Astrocyte (in vitro differentiated cells and primary cell): ENCODE data around the gene CHURC1. TPM values are rescaled to one million over a fixed set of nuclear protein-coding genes. Genes with fewer than 3 reads are reported as not detected.
A peak's percentile ranks its signal among the peaks of the same experiment; 100 is the strongest.

Source experiments
- DNase-seq: peaks from one replicate; pipeline ENCODE4 v3.0.0-alpha.2; 2010; ENCODE audit warnings: low read depth
- FAIRE-seq: peaks from 2 replicates; lab custom pipeline; 2011; peaks lifted over from hg19 to GRCh38; lab: Jason Lieb, UNC
- H2AFZ ChIP-seq: 2 replicates; pipeline ENCODE4 v1.6.0; 2012; ENCODE audit warnings: low read depth, low read length, inconsistent platforms
- H3K27ac ChIP-seq: 2 replicates; pipeline ENCODE4 v1.5.1; 2011; ENCODE audit warnings: low read depth, low read length, inconsistent platforms
- H3K27me3 ChIP-seq: 2 replicates; pipeline ENCODE4 v1.6.0; 2011; ENCODE audit warnings: low read length, inconsistent platforms; ENCODE audit not compliant: insufficient read depth
- H3K36me3 ChIP-seq: 2 replicates; pipeline ENCODE4 v1.5.1; 2011; ENCODE audit warnings: low read length, inconsistent platforms; ENCODE audit not compliant: insufficient read depth
- H3K4me1 ChIP-seq: 2 replicates; pipeline ENCODE4 v1.5.1; 2011; ENCODE audit warnings: low read length, inconsistent platforms; ENCODE audit not compliant: insufficient read depth
- H3K4me2 ChIP-seq: 2 replicates; pipeline ENCODE4 v1.6.0; 2012; ENCODE audit warnings: low read length, inconsistent platforms
- H3K4me3 ChIP-seq: 2 replicates; pipeline ENCODE4 v1.5.1; 2011; ENCODE audit warnings: low read depth, mild to moderate bottlenecking, low read length, inconsistent platforms; ENCODE audit not compliant: insufficient read depth
- H3K79me2 ChIP-seq: 2 replicates; pipeline ENCODE4 v1.6.0; 2012; ENCODE audit warnings: mild to moderate bottlenecking, low read length, inconsistent platforms; ENCODE audit not compliant: insufficient read depth
- H3K9ac ChIP-seq: 2 replicates; pipeline ENCODE4 v1.6.0; 2012; ENCODE audit warnings: mild to moderate bottlenecking, low read length, inconsistent platforms
- H3K9me3 ChIP-seq: 2 replicates; pipeline ENCODE4 v1.5.1; 2012; ENCODE audit warnings: low read depth, mild to moderate bottlenecking, low read length, inconsistent platforms; ENCODE audit not compliant: insufficient read depth
- H4K20me1 ChIP-seq: 2 replicates; pipeline ENCODE4 v1.6.0; 2012; ENCODE audit warnings: low read length, inconsistent platforms; ENCODE audit not compliant: insufficient read depth
- H3K27ac Mint-ChIP-seq: one replicate; pipeline ENCODE4 v1.8.0; 2021; ENCODE audit warnings: mild to moderate bottlenecking, mixed read lengths; ENCODE audit not compliant: unreplicated experiment
- H3K27me3 Mint-ChIP-seq: one replicate; pipeline ENCODE4 v1.8.0; 2021; ENCODE audit warnings: low read depth, mixed read lengths; ENCODE audit not compliant: unreplicated experiment
- H3K36me3 Mint-ChIP-seq: one replicate; pipeline ENCODE4 v1.8.0; 2021; ENCODE audit warnings: low read depth, mixed read lengths; ENCODE audit not compliant: unreplicated experiment
- H3K4me1 Mint-ChIP-seq: one replicate; pipeline ENCODE4 v1.8.0; 2021; ENCODE audit warnings: low read depth, mixed read lengths; ENCODE audit not compliant: unreplicated experiment
- H3K4me3 Mint-ChIP-seq: one replicate; pipeline ENCODE4 v1.8.0; 2021; ENCODE audit warnings: mild to moderate bottlenecking, moderate library complexity, mixed read lengths; ENCODE audit not compliant: unreplicated experiment
- H3K9me3 Mint-ChIP-seq: one replicate; pipeline ENCODE4 v1.8.0; 2021; ENCODE audit warnings: mild to moderate bottlenecking, mixed read lengths; ENCODE audit not compliant: unreplicated experiment
- EZH2 ChIP-seq: IDR thresholded peaks from 2 replicates; pipeline ENCODE4 v1.6.1; 2012; ENCODE audit warnings: mild to moderate bottlenecking, low read length, inconsistent platforms; ENCODE audit not compliant: insufficient read depth
- total RNA-seq: library from RNA; stranded (reverse); gene quantifications from 2 replicates; pipeline ENCODE4 v1.2.1, GENCODE V29; 2021
- TF ChIP-seq, protein P1 (sequence below): IDR thresholded peaks from 2 replicates; pipeline ENCODE4 v1.5.1; 2011; ENCODE audit warnings: low read depth, mild to moderate bottlenecking, inconsistent platforms, low read length, moderate library complexity; ENCODE audit not compliant: insufficient read depth

The CHURC1 gene
- total RNA-seq, 1 donor from 2014 or later, result 48.1 TPM

DNA sequence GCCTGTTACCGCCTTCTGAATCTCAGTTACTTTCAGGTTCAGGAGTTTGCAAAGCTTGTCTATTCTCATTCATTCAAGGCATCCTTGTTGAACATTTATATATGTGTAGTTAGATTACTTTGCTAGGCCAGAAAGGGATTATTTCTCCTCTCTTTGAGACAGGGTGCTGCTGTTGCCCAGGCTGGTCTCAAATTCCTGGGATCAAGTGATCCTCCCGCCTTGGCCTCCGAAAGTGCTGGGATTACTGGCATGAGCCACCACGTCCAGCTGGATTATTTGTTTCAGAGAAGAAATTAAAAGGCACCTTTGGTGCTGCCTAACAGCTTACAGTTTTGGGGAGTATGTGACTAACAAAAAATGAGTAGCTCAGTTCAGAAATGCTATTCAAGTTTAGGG is 772 bp downstream of the CHURC1 start:
- Histone ChIP-seq H3K9me3 (no peaks in the 10 kb centered on the region), H3K4me3 (peak overlapping the region; percentile 95), H3K36me3 (no peaks in the 10 kb centered on the region), H3K4me1 (peaks cover 18% of the 10 kb centered on the region), H3K79me2 (peaks cover 45% of the 10 kb centered on the region), H2AFZ (peak overlapping the region; percentile 72), H3K9ac (peak overlapping the region; percentile 99), H3K4me2 (peak overlapping the region; percentile 91), H4K20me1 (peaks cover 18% of the 10 kb centered on the region), H3K27me3 (peaks cover 4% of the 10 kb centered on the region), H3K27ac (peak overlapping the region; percentile 98)
- peak overlapping the region; percentile 83 for H3K27ac Mint-ChIP-seq
- FAIRE-seq (no peak), DNase-seq (no peak)
- H3K9me3 Mint-ChIP-seq, result no peaks in the 10 kb centered on the region
- H3K4me1 Mint-ChIP-seq, result peaks cover 22% of the 10 kb centered on the region
- H3K36me3 Mint-ChIP-seq, result peaks cover 2% of the 10 kb centered on the region
- H3K27me3 Mint-ChIP-seq, result no peaks in the 10 kb centered on the region
- TF ChIP-seq, protein P1, sequence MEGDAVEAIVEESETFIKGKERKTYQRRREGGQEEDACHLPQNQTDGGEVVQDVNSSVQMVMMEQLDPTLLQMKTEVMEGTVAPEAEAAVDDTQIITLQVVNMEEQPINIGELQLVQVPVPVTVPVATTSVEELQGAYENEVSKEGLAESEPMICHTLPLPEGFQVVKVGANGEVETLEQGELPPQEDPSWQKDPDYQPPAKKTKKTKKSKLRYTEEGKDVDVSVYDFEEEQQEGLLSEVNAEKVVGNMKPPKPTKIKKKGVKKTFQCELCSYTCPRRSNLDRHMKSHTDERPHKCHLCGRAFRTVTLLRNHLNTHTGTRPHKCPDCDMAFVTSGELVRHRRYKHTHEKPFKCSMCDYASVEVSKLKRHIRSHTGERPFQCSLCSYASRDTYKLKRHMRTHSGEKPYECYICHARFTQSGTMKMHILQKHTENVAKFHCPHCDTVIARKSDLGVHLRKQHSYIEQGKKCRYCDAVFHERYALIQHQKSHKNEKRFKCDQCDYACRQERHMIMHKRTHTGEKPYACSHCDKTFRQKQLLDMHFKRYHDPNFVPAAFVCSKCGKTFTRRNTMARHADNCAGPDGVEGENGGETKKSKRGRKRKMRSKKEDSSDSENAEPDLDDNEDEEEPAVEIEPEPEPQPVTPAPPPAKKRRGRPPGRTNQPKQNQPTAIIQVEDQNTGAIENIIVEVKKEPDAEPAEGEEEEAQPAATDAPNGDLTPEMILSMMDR, result no peak
- TF ChIP-seq EZH2, result no peak
- peak overlapping the region; percentile 83 for H3K4me3 Mint-ChIP-seq

DNA sequence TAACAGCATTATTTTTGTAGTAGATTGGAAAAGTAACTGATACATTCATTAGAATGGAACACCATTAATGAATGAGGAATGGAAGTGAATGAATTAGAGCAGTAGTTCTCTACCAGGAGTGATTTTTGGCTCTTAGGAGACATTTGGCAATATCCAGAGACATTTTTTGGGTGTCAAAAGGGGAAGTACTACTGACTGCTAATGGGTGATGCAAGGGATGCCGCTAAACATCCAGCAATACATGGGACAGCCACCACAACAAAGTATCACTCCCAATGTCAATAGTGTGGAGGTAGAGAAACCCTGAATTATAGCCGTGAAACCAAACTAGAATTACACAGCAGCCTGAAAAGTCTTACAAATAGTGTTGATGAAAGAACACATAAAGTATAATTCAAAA is 1.5 kb downstream of the CHURC1 start:
- peaks cover 18% of the 10 kb centered on the region for H4K20me1 ChIP-seq
- H3K4me1 Mint-ChIP-seq, result peaks cover 26% of the 10 kb centered on the region
- no peak overlapping the region for H3K9ac ChIP-seq
- peak overlapping the region; percentile 83 for H3K4me3 Mint-ChIP-seq
- H3K4me3 ChIP-seq, result no peak overlapping the region
- H3K4me1 ChIP-seq, result peaks cover 18% of the 10 kb centered on the region
- no peak overlapping the region for H3K27ac Mint-ChIP-seq
- TF ChIP-seq, protein P1, result no peak
- TF ChIP-seq EZH2, result no peak
- H3K27me3 ChIP-seq, result peaks cover 4% of the 10 kb centered on the region
- peaks cover 2% of the 10 kb centered on the region for H3K36me3 Mint-ChIP-seq
- no peaks in the 10 kb centered on the region for H3K9me3 Mint-ChIP-seq
- no peaks in the 10 kb centered on the region for H3K9me3 ChIP-seq
- H3K27me3 Mint-ChIP-seq, result no peaks in the 10 kb centered on the region
- DNase-seq (no peak), FAIRE-seq (no peak)
- H3K79me2 ChIP-seq, result peaks cover 50% of the 10 kb centered on the region
- no peak overlapping the region for H2AFZ ChIP-seq
- no peak overlapping the region for H3K27ac ChIP-seq
- peak overlapping the region; percentile 91 for H3K4me2 ChIP-seq
- no peaks in the 10 kb centered on the region for H3K36me3 ChIP-seq

DNA sequence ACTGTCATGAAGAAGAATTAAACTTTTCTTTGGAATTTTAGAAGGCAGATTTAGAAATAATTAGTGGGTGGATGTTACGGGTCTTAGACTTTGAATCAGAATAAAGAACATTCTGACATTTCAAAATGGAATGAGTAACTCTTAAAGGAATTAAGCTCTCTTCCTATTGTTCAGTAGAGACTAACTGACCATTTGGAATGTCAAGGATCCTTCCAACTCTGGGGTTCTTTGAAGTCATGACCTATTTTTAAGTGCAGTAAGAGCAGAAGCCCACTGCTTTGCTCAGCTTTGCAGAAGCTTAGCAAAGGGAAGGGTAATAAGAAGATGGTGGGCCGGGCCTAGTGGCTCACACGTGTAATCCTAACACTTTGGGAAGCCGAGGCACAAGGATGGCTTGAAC is 4.0 kb downstream of the CHURC1 start:
- DNase-seq (peak; percentile 35), FAIRE-seq (no peak)
- H3K4me3 Mint-ChIP-seq, result no peak overlapping the region
- Histone ChIP-seq H4K20me1 (peaks cover 22% of the 10 kb centered on the region), H3K79me2 (peaks cover 64% of the 10 kb centered on the region), H3K4me3 (no peak overlapping the region), H3K27ac (no peak overlapping the region), H3K9ac (no peak overlapping the region), H3K9me3 (no peaks in the 10 kb centered on the region), H3K4me1 (peaks cover 12% of the 10 kb centered on the region), H2AFZ (no peak overlapping the region), H3K4me2 (no peak overlapping the region), H3K36me3 (no peaks in the 10 kb centered on the region), H3K27me3 (no peaks in the 10 kb centered on the region)
- H3K27me3 Mint-ChIP-seq, result no peaks in the 10 kb centered on the region
- H3K36me3 Mint-ChIP-seq, result peaks cover 2% of the 10 kb centered on the region
- peak overlapping the region; percentile 84 for H3K27ac Mint-ChIP-seq
- no peaks in the 10 kb centered on the region for H3K9me3 Mint-ChIP-seq
- peaks cover 24% of the 10 kb centered on the region for H3K4me1 Mint-ChIP-seq
- no peak for TF ChIP-seq EZH2
- TF ChIP-seq, protein P1, result no peak
